WERI-Rb-1 (cell line): ENCODE measurements around the gene MCTP1.

Experiments
- DNase-seq: peaks from one replicate; pipeline ENCODE4 v3.0.0-alpha.2; 2020
- H3K27ac ChIP-seq: fragments of 250-450 bp; sonication (Bioruptor Pico); 2 replicates; pipeline ENCODE4 v1.5.1; 2020; ENCODE audit warnings: mild to moderate bottlenecking, moderate library complexity
- H3K27me3 ChIP-seq: fragments of 250-450 bp; sonication (Bioruptor Pico); 2 replicates; pipeline ENCODE4 v1.5.1; 2021; ENCODE audit warnings: mild to moderate bottlenecking, low read depth, moderate library complexity; ENCODE audit not compliant: insufficient read depth, severe bottlenecking
- H3K36me3 ChIP-seq: fragments of 250-450 bp; sonication (Bioruptor Pico); 2 replicates; pipeline ENCODE4 v1.5.1; 2020; ENCODE audit warnings: mild to moderate bottlenecking, moderate library complexity
- H3K4me3 ChIP-seq: 2 replicates; pipeline ENCODE4 v1.5.1; 2011; ENCODE audit warnings: low read depth, mild to moderate bottlenecking, control low read depth, low read length
- H3K9me3 ChIP-seq: fragments of 250-450 bp; sonication (Bioruptor Pico); 2 replicates; pipeline ENCODE4 v1.5.1; 2021; ENCODE audit warnings: mild to moderate bottlenecking, moderate library complexity; ENCODE audit not compliant: severe bottlenecking
- CTCF ChIP-seq: IDR thresholded peaks from 2 replicates; pipeline ENCODE4 v1.5.1; 2011; ENCODE audit warnings: low read depth, mild to moderate bottlenecking, control low read depth, inconsistent platforms, low read length

MCTP1 gene

GRCh38 chr5:94690778-94691177 lies 594.1 kb downstream of the MCTP1 start:
- Histone ChIP-seq H3K9me3 (no peaks in the 10 kb centered on the region), H3K4me3 (no peak overlapping the region), H3K27ac (no peak overlapping the region; the same call in 1 of the 2 replicates), H3K36me3 (peaks cover 42% of the 10 kb centered on the region), H3K27me3 (no peaks in the 10 kb centered on the region)
- no peak for TF ChIP-seq CTCF
- peak; percentile 23 for DNase-seq

DNA sequence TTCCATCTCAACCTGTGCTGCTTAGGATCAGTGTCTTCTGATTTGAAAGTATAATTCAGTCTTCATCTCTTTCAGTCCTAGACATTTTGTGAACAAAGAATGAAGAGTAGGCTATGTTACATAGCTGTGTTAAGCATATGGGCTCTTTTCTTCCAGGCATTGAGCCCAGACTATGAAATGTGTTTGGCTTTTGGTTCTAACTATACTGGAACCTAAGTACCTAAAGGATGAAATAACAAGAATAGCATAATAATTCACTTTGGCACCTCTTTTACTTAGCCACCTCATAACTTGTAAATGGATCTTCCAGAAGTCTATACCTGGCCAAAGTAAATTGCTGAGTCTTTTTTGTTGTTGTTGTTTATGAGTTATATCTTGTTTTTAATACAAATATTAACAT lies 595.0 kb downstream of the MCTP1 start:
- Histone ChIP-seq H3K27ac (no peak overlapping the region), H3K27me3 (no peaks in the 10 kb centered on the region), H3K9me3 (no peaks in the 10 kb centered on the region), H3K36me3 (peaks cover 35% of the 10 kb centered on the region), H3K4me3 (no peak overlapping the region)
- DNase-seq, result no peak
- no peak for TF ChIP-seq CTCF

DNA sequence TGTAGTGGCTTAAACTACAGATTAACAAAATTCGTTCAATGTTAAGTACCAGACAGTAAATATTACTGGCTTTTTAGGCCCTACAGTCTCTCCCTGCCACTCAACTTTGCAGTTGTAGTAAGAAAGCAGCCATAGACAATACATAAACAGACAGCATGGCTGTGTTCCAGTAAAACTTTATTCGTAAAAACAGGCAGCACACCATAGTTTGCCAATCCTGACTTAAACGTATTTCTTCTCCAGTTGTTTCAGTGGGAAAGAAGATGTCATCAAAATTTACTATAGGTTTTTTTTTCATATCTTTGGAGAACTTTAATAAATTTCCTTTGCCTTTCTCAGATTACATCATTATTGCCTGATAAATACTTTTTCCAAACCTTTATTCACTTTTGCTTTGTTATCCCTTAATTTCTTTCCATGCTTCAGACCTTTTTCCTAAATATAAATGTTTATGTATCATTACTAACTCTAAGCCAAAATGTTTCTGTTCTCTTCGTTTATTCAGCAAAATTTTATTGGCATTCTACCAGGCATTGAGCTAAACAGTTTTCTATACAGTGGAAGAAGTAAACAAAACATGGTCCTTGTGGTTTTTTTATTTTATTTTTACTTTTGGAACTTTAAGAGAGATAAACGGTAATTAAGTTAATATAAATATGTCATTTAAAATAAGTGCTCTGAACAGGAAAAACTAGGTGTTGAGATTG lies 601.9 kb downstream of the MCTP1 start:
- Histone ChIP-seq H3K36me3 (peaks cover 11% of the 10 kb centered on the region), H3K27ac (no peak overlapping the region), H3K27me3 (no peaks in the 10 kb centered on the region), H3K4me3 (no peak overlapping the region), H3K9me3 (no peaks in the 10 kb centered on the region)
- no peak for TF ChIP-seq CTCF
- DNase-seq, result no peak

GRCh38 chr5:94675965-94676618 lies 608.8 kb downstream of the MCTP1 start:
- Histone ChIP-seq H3K4me3 (no peak overlapping the region), H3K27me3 (no peaks in the 10 kb centered on the region), H3K9me3 (no peaks in the 10 kb centered on the region), H3K27ac (no peak overlapping the region), H3K36me3 (peaks cover 4% of the 10 kb centered on the region)
- TF ChIP-seq CTCF, result no peak
- DNase-seq, result no peak

- DNase-seq, result no peak
- Histone ChIP-seq H3K27ac (no peak overlapping the region), H3K9me3 (no peaks in the 10 kb centered on the region), H3K27me3 (no peaks in the 10 kb centered on the region), H3K4me3 (no peak overlapping the region), H3K36me3 (peaks cover 9% of the 10 kb centered on the region)
- no peak for TF ChIP-seq CTCF
Measured at GRCh38 chr5:94674490-94675382, 610.2 kb downstream of the MCTP1 start.
